Lung (tissue), 12 donors: ENCODE measurements around the gene RSPH9. TPM values are rescaled to one million over a fixed set of nuclear protein-coding genes. Genes with fewer than 3 reads are reported as not detected.

Experiments
- ATAC-seq: fragments of 200-7000 bp; cut with Tn5 transposase; one replicate; pipeline ENCODE4 v1.9.1; 2020; ENCODE audit warnings: moderate number of reproducible peaks; ENCODE audit not compliant: insufficient read depth, low FRiP score
- DNase-seq, 3 donors: peaks; one replicate each; pipeline ENCODE4 v3.0.0-alpha.2; 2013 to 2017
- H3K27ac ChIP-seq, 2 donors: one replicate each; pipeline ENCODE4 v1.5.1; 2013; ENCODE audit warnings: mild to moderate bottlenecking in 2 of 2, moderate library complexity in 2 of 2, control low read depth in 1 of 2, inconsistent platforms in 1 of 2, low read depth in 1 of 2, low read length in 1 of 2
- H3K27me3 ChIP-seq, 3 donors: one replicate each; pipeline ENCODE4 v1.5.1; 2013; ENCODE audit warnings: low read length in 2 of 3; ENCODE audit not compliant: control insufficient read depth in 3 of 3, insufficient read depth in 3 of 3
- H3K36me3 ChIP-seq, 4 donors: one replicate each; pipeline ENCODE4 v1.5.1; 2013; ENCODE audit warnings: low read length in 4 of 4, mild to moderate bottlenecking in 1 of 4, moderate library complexity in 1 of 4; ENCODE audit not compliant: control insufficient read depth in 4 of 4, insufficient read depth in 4 of 4
- H3K4me1 ChIP-seq, 5 donors: one replicate each; pipeline ENCODE4 v1.5.1; 2013; ENCODE audit warnings: low read length in 5 of 5, mild to moderate bottlenecking in 2 of 5, moderate library complexity in 1 of 5; ENCODE audit not compliant: control insufficient read depth in 5 of 5, insufficient read depth in 5 of 5
- H3K4me3 ChIP-seq: one replicate; pipeline ENCODE4 v1.5.1; 2013; ENCODE audit warnings: mild to moderate bottlenecking, control low read depth, moderate library complexity
- H3K9ac ChIP-seq, 2 donors: one replicate each; pipeline ENCODE4 v1.5.1; 2013; ENCODE audit warnings: low read length in 2 of 2, control low read depth in 1 of 2; ENCODE audit not compliant: insufficient read depth in 1 of 2
- H3K9me3 ChIP-seq, 4 donors: one replicate each; pipeline ENCODE4 v1.5.1; 2013; ENCODE audit warnings: low read length in 3 of 4, mild to moderate bottlenecking in 1 of 4, moderate library complexity in 1 of 4; ENCODE audit not compliant: control insufficient read depth in 4 of 4, insufficient read depth in 3 of 4
- CTCF ChIP-seq: IDR thresholded peaks from 2 replicates; pipeline ENCODE4 v1.5.1; 2012; ENCODE audit warnings: mild to moderate bottlenecking; ENCODE audit errors: control extremely low read depth, extremely low read depth
- WGBS, 2 donors: extraction: QIAGEN DNeasy Blood & Tissue Kit; methylation state at CpG; one replicate each; pipeline ENCODE4 v1.1.7; 2013; 5-methylcytosine and 5-hydroxymethylcytosine counted together
- polyA plus RNA-seq, 2 donors: library from polyadenylated mRNA; stranded (reverse); fragments of 200-250 nt; gene quantifications; one replicate each; pipeline ENCODE4 v1.2.1, GENCODE V29; 2013
- total RNA-seq, 2 donors: library from RNA; depleted of rRNA in 1 of 2; stranded (reverse); fragments of >200 nt in 1 of 2; gene quantifications; one replicate each; pipeline ENCODE4 v1.2.1, GENCODE V29; 2014 to 2021
- donor health status: control.
- donor health status: control.
- donor health status: Bipolar disorder and iron deficiency.
- donor health status: healthy.
- donor health status: DM: yes; HTN: yes; CAD: no.

The RSPH9 gene
- total and polyA plus RNA-seq, 4 donors = 1.7 to 6.4 (median 4.6) TPM

- ATAC-seq = no peak
- no peak overlapping the region for H3K4me3 ChIP-seq
- H3K9ac ChIP-seq = peak overlapping the region in 1 of 2 donors; percentile 80
- no peaks in the 10 kb centered on the region for H3K9me3 ChIP-seq
- H3K27me3 ChIP-seq = no peaks in the 10 kb centered on the region
- no peaks in the 10 kb centered on the region for H3K36me3 ChIP-seq
- peak overlapping the region in 1 of 2 donors; percentile 3 for H3K27ac ChIP-seq
- WGBS, 2 donors = 66 to 75% methylated on average over 8 of the region's 8 CpGs
- peaks cover 5 to 87% (median 34%) of the 10 kb centered on the region in 5 donors for H3K4me1 ChIP-seq
- no peak for TF ChIP-seq CTCF
- DNase-seq = peak in 2 of 3 donors; percentile 35 to 64
These were observed 62.0 kb downstream of the RSPH9 start for GRCh38 chr6:43706788-43707187.

DNA sequence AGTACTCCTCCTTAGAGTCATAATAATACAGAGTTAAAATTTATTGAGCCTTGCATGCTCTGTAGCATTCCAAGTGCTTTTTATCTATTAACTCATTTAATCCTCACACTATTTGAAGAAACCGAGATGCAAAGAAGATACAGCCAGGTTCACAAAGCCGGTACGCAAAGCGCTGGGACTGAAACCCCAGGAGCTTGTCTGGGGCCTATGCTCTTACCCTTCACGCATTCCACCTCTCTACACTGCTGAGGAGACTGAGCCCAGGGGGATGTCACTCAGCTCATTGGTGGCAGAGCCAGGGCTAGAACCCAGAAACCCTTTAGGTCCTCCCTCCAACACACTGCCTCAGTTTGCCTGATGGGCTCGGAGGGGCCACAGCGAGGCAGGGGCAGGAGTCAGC, 62.4 kb downstream of the RSPH9 start:
- Histone ChIP-seq H3K9me3 (no peaks in the 10 kb centered on the region), H3K27ac (no peak overlapping the region), H3K4me1 (peaks cover under 1 to 83% (median 29%) of the 10 kb centered on the region in 5 donors), H3K36me3 (no peaks in the 10 kb centered on the region), H3K4me3 (no peak overlapping the region), H3K9ac (peak overlapping the region in 1 of 2 donors; percentile 80), H3K27me3 (no peaks in the 10 kb centered on the region)
- 96% methylated on average over 7 of the region's 7 CpGs for WGBS, 2 donors
- TF ChIP-seq CTCF = no peak
- peak in 1 of 3 donors; percentile 11 for DNase-seq
- no peak for ATAC-seq

- WGBS, 2 donors = 18 to 36% methylated on average over 1 of the region's 1 CpG
- Histone ChIP-seq H3K27ac (no peak overlapping the region), H3K9me3 (no peaks in the 10 kb centered on the region), H3K4me1 (peaks cover 0 to 78% (median 24%) of the 10 kb centered on the region in 5 donors), H3K27me3 (no peaks in the 10 kb centered on the region), H3K9ac (no peak overlapping the region), H3K4me3 (no peak overlapping the region), H3K36me3 (no peaks in the 10 kb centered on the region)
- no peak for ATAC-seq
- peak in 2 of 3 donors; percentile 12 to 38 for DNase-seq
- TF ChIP-seq CTCF = no peak
These were observed 62.9 kb downstream of the RSPH9 start for GRCh38 chr6:43707767-43708166.
